Measurements from ENCODE around the gene ZNF100.

DNA sequence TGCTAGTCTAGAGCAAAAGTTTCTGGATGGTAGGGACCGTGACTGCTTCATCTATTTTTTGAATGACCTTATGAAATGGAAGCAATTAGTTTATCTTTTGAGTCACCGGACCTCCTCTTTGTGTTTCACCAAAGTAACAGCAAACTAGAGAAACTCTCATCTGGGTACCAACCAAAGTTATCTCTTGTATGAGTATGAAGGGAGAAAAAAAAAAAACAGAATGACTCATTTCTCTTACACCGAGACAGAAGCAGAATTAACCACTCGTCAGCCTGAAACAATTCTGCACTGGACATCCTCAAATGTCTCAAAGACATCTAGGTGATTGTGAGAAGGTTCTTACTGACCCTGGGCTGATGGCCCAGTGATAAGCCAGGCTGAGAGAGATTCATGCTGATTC lies 18.3 kb downstream of the ZNF100 start:
- no peak for TF ChIP-seq EZH2 (IDR thresholded peaks at IDR 0.05)
- no peak for TF ChIP-seq POLR2AphosphoS5 (IDR thresholded peaks at IDR 0.05; ENCODE audit: borderline replicate concordance, low read depth, low read length)
- no peak for TF ChIP-seq FOXP2 (optimal IDR thresholded peaks at IDR 0.05; ENCODE audit: control extremely low read depth, extremely low read length, insufficient read depth)

Data from SK-N-MC (cell line).